A549 (cell line): ENCODE results near the gene CARS1. TPM values are rescaled to one million over a fixed set of nuclear protein-coding genes. Genes with fewer than 3 reads are reported as not detected.

Experiments used
- ATAC-seq, 2 experiments: fragments of 200-7000 bp in 1 of 2; fragments of >200 bp in 1 of 2; cut with Nextera tagmentation in 1 of 2; cut with Tn5 transposase in 1 of 2; 3 replicates each; pipeline versions ENCODE4 v1.8.0 to v1.9.1; 2018 to 2020; ENCODE audit warnings: mild to moderate bottlenecking in 1 of 2, moderate library complexity in 1 of 2
- CTCF ChIA-PET: fragments of 300-600 bp; sonication (Branson Sonifier 250); formaldehyde crosslinking; extraction: SDS; loops from one replicate; lab custom pipeline; 2021; ENCODE audit warnings: antibody characterized with exemption, inconsistent platforms; lab: Yijun Ruan, JAX
- POLR2A ChIA-PET: fragments of 350-600 bp; formaldehyde crosslinking; extraction: SDS; loops from one replicate; lab custom pipeline; 2021; ENCODE audit warnings: antibody characterized with exemption, inconsistent platforms; lab: Yijun Ruan, JAX
- DNase-seq, 2 experiments: peaks; one replicate each; pipeline versions ENCODE4 v3.0.0 to v3.0.0-alpha.2; 2011 to 2016; ENCODE audit warnings: low read depth in 1 of 2, low spot score in 1 of 2
- FAIRE-seq: peaks from 2 replicates; lab custom pipeline; 2011; peaks lifted over from hg19 to GRCh38; lab: Jason Lieb, UNC
- H3K27ac ChIP-seq, 2 experiments: fragments of >200 bp; sonication (Bioruptor Twin); formaldehyde crosslinking; 3 replicates each; pipeline ENCODE4 v1.5.1; 2016 to 2017
- H3K4me1 ChIP-seq: fragments of >200 bp; sonication (Bioruptor Twin); formaldehyde crosslinking; 3 replicates; pipeline ENCODE4 v1.6.1; 2016
- H3K4me2 ChIP-seq: fragments of >200 bp; sonication (Bioruptor Twin); formaldehyde crosslinking; 3 replicates; pipeline ENCODE4 v1.6.1; 2016
- H3K4me3 ChIP-seq: fragments of >200 bp; sonication (Bioruptor Twin); formaldehyde crosslinking; 3 replicates; pipeline ENCODE4 v1.5.1; 2016
- H3K9me3 ChIP-seq: fragments of >200 bp; sonication (Bioruptor Twin); formaldehyde crosslinking; 3 replicates; pipeline ENCODE4 v1.6.1; 2016
- BHLHE40 ChIP-seq: IDR thresholded peaks from 2 replicates; pipeline ENCODE4 v1.6.1; 2012; ENCODE audit warnings: low read depth, low read length, inconsistent platforms
- CBX8 ChIP-seq: fragments of 200-600 bp; sonication (generic); IDR thresholded peaks from 2 replicates; pipeline ENCODE4 v1.6.1; 2016
- ELK1 ChIP-seq: fragments of 150-350 bp; IDR thresholded peaks from 2 replicates; pipeline ENCODE4 v1.6.1; 2014; ENCODE audit warnings: low read depth, mild to moderate bottlenecking, low read length
- ESRRA ChIP-seq: fragments of 150-350 bp; IDR thresholded peaks from 2 replicates; pipeline ENCODE4 v1.6.1; 2014; ENCODE audit warnings: mild to moderate bottlenecking, low read length, borderline replicate concordance
- FOSB ChIP-seq: fragments of 250-450 bp; sonication (Bioruptor Pico); IDR thresholded peaks from 2 replicates; pipeline ENCODE4 v1.5.0; 2020; ENCODE audit warnings: mild to moderate bottlenecking, moderate library complexity
- HES2 ChIP-seq: fragments of >200 bp; sonication (Bioruptor Twin); formaldehyde crosslinking; IDR thresholded peaks from 2 replicates; pipeline ENCODE4 v1.6.1; 2016
- HOXA7 ChIP-seq: fragments of 250-450 bp; sonication (Bioruptor Pico); IDR thresholded peaks from 2 replicates; pipeline ENCODE4 v1.5.0; 2020; ENCODE audit warnings: mild to moderate bottlenecking, moderate library complexity
- HOXB13 ChIP-seq: fragments of 250-450 bp; sonication (Bioruptor Pico); IDR thresholded peaks from 2 replicates; pipeline ENCODE4 v1.5.0; 2020; ENCODE audit warnings: low read depth, mild to moderate bottlenecking, moderate library complexity
- JUN ChIP-seq, 2 experiments: fragments of >200 bp; sonication (Bioruptor Twin); formaldehyde crosslinking; IDR thresholded peaks; 2 replicates in 1 of 2; 3 replicates in 1 of 2; pipeline ENCODE4 v1.6.1; 2016 to 2017
- JUNB ChIP-seq: fragments of >200 bp; sonication (Bioruptor Twin); formaldehyde crosslinking; IDR thresholded peaks from 2 replicates; pipeline ENCODE4 v1.6.1; 2016
- KDM1A ChIP-seq: fragments of 200-600 bp; sonication (generic); IDR thresholded peaks from 2 replicates; pipeline ENCODE4 v1.6.1; 2016; ENCODE audit warnings: low read depth, mild to moderate bottlenecking
- KDM5A ChIP-seq: fragments of 200-600 bp; sonication (generic); IDR thresholded peaks from 2 replicates; pipeline ENCODE4 v1.6.1; 2016; ENCODE audit warnings: antibody characterized with exemption, mild to moderate bottlenecking
- MAFK ChIP-seq: fragments of 450-650 bp; IDR thresholded peaks from 2 replicates; pipeline ENCODE4 v1.6.1; 2014; ENCODE audit not compliant: partially characterized antibody
- MAZ ChIP-seq: fragments of 150-350 bp; IDR thresholded peaks from 2 replicates; pipeline ENCODE4 v1.6.1; 2014; ENCODE audit warnings: antibody characterized with exemption, low read depth, low read length, borderline replicate concordance
- NPAS2 ChIP-seq: fragments of 250-450 bp; sonication (Bioruptor Pico); IDR thresholded peaks from 2 replicates; pipeline ENCODE4 v1.8.0; 2022; ENCODE audit warnings: mild to moderate bottlenecking, moderate library complexity, borderline replicate concordance
- PBX3 ChIP-seq: IDR thresholded peaks from 2 replicates; pipeline ENCODE4 v1.6.1; 2012
- RAD21 ChIP-seq, 2 experiments: fragments of >200 bp in 1 of 2; sonication (Bioruptor Twin) in 1 of 2; formaldehyde crosslinking in 1 of 2; IDR thresholded peaks in 1 of 2; conservative IDR thresholded peaks in 1 of 2; 2 replicates in 1 of 2; 3 replicates in 1 of 2; pipeline ENCODE4 v1.6.1; 2012 to 2018; ENCODE audit warnings: inconsistent platforms in 1 of 2
- SMC3 ChIP-seq: fragments of >200 bp; sonication (Bioruptor Twin); formaldehyde crosslinking; IDR thresholded peaks from 3 replicates; pipeline ENCODE4 v1.6.1; 2018; ENCODE audit warnings: inconsistent platforms
- TP53 ChIP-seq: fragments of 250-450 bp; sonication (Bioruptor Pico); IDR thresholded peaks from 2 replicates; pipeline ENCODE4 v1.5.0; 2021; ENCODE audit warnings: mild to moderate bottlenecking, moderate library complexity
- USF2 ChIP-seq: fragments of 450-650 bp; IDR thresholded peaks from 2 replicates; pipeline ENCODE4 v1.6.1; 2014; ENCODE audit warnings: antibody characterized with exemption
- ZNF302 ChIP-seq: fragments of 250-450 bp; sonication (Bioruptor Pico); IDR thresholded peaks from 2 replicates; pipeline ENCODE4 v1.9.0; 2021; ENCODE audit warnings: inconsistent platforms, mild to moderate bottlenecking, moderate library complexity
- WGBS: methylation state at CpG from one replicate; pipeline ENCODE4 v1.1.6; 2017; ENCODE audit errors: missing lambda C conversion rate; 5-methylcytosine and 5-hydroxymethylcytosine counted together
- polyA plus RNA-seq, 4 experiments: library from polyadenylated mRNA; depleted of rRNA in 3 of 4; stranded (reverse); fragments of >200 nt; fragmentation: RNase III in 1 of 4; extraction: RNeasy Plus Mini Kit Qiagen cat#74134 plus additional on column Dnase treatment in 1 of 4; gene quantifications; 2 replicates in 3 of 4; 3 replicates in 1 of 4; pipeline ENCODE4 v1.2.3, GENCODE V29; 2011 to 2017

Gene CARS1
- polyA plus RNA-seq, 2 of the 4 experiments (the other 2 are of a cell fraction) = 52.7 to 130 TPM

GRCh38 chr11:3010521-3011275 is 46.5 kb downstream of the CARS1 start:
- no peak for FAIRE-seq

GRCh38 chr11:3010004-3010403 is 47.2 kb downstream of the CARS1 start:
- CTCF ChIA-PET = interaction anchor here (0.7 to 1.5 kb wide), 4 partner anchors 11 to 40 kb away, joined by 3 to 9 read pairs (median 4); no protein-coding TSS in a partner anchor
- POLR2A ChIA-PET = interaction anchor here (0.7 kb wide), 1 partner anchor 18 kb away, joined by 3 read pairs; the partner anchor contains the start of gene NAP1L4
- FAIRE-seq = no peak

More at GRCh38 chr11:3010521-3011275, 46.5 kb downstream of the CARS1 start:
- no peak overlapping the region for H3K27ac ChIP-seq
- H3K9me3 ChIP-seq = no peaks in the 10 kb centered on the region
- H3K4me3 ChIP-seq = no peak overlapping the region
- TF ChIP-seq USF2 (no peak), MAZ (no peak), JUNB (no peak), KDM5A (no peak), SMC3 (no peak), ZNF302 (CRISPR knock-in tag) (no peak), BHLHE40 (no peak), FOSB (CRISPR knock-in tag) (no peak), HOXA7 (CRISPR knock-in tag) (no peak), KDM1A (no peak), ELK1 (no peak), JUN (IDR thresholded peaks at IDR 0.05) (no peak)
- ChIA-PET CTCF (interaction anchor here (1.0 to 1.8 kb wide), 4 partner anchors 11 to 80 kb away, joined by 3 to 5 read pairs (median 3); no protein-coding TSS in a partner anchor), POLR2A (no interaction called here)
- WGBS = 84% methylated on average over 13 of the region's 13 CpGs
- DNase-seq (no peak), ATAC-seq (no peak; a peak in 1 of 6 replicates)
- H3K4me2 ChIP-seq = no peak overlapping the region
- no peaks in the 10 kb centered on the region for H3K4me1 ChIP-seq

More at GRCh38 chr11:3010004-3010403, 47.2 kb downstream of the CARS1 start:
- no peak for DNase-seq
- no peak for ATAC-seq
- no peak overlapping the region for H3K4me2 ChIP-seq
- H3K27ac ChIP-seq = no peak overlapping the region
- H3K4me3 ChIP-seq = no peak overlapping the region
- no peaks in the 10 kb centered on the region for H3K4me1 ChIP-seq
- no peaks in the 10 kb centered on the region for H3K9me3 ChIP-seq
- TF ChIP-seq NPAS2 (CRISPR knock-in tag) (no peak), PBX3 (no peak), CBX8 (no peak), HES2 (no peak), HOXA7 (CRISPR knock-in tag) (no peak), USF2 (no peak), TP53 (CRISPR knock-in tag) (no peak), RAD21 (conservative IDR thresholded peaks at IDR 0.05 in 1 of 2, IDR thresholded peaks at IDR 0.05 in 1 of 2) (no peak), ESRRA (no peak), MAFK (no peak), HOXB13 (CRISPR knock-in tag) (no peak)
- WGBS = 89% methylated on average over 9 of the region's 13 CpGs
